Fibroblast of pulmonary artery (primary cell): ENCODE data around the gene PDXDC1.
A peak's percentile ranks its signal among the peaks of the same experiment; 100 is the strongest.
"Not testable (repeated sequence)": the region's sequence is repeated elsewhere in the genome, so short reads cannot be mapped to it uniquely, and the experiment has no call there.

Experiments
- DNase-seq: peaks from one replicate; pipeline ENCODE4 v3.0.0-alpha.2; 2010; ENCODE audit warnings: low read depth
- H3K4me3 ChIP-seq: replicated peaks from 2 replicates; pipeline ENCODE4 v1.5.1; 2011; ENCODE audit warnings: low read depth, mild to moderate bottlenecking, control low read depth, low read length, moderate library complexity
- CTCF ChIP-seq: IDR thresholded peaks from 2 replicates; pipeline ENCODE4 v1.5.1; 2011; ENCODE audit warnings: mild to moderate bottlenecking, control low read depth, low read length, inconsistent platforms; ENCODE audit errors: missing control alignments

PDXDC1 gene

DNA sequence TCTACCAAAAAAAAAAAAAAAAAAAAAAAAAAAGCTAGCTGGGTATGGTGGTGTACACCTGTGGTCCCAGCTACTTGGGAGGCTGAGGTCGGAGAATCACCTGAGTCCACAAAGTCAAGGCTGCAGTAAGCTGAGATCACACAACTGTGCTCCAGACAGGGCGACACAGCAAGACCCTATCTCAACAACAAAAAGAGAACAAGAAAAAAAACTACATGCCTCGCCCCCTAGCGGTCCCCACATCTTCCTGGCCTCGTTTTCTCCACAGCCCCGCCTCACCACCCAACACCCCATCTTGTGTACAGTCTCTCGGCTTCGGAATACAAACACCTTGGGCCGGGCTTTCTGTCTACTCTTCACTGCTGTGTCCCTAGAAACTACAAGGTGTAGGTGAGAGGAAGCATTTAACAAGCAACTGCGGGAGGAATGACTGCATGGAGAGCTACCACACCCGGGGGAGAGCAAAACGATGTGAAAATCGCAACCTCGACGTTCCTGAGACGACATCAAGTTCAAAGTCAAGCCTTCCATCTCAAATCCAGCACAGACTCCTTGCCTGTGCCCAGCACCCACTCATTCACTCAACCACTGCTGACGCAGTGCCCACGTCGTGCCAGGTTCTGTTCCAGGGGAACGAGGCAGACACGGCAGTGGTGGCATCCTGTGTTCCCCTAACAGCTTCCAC is 72.0 kb downstream of the PDXDC1 start:
- no peak for TF ChIP-seq CTCF
- DNase-seq, result no peak
- no peak overlapping the region for H3K4me3 ChIP-seq

DNA sequence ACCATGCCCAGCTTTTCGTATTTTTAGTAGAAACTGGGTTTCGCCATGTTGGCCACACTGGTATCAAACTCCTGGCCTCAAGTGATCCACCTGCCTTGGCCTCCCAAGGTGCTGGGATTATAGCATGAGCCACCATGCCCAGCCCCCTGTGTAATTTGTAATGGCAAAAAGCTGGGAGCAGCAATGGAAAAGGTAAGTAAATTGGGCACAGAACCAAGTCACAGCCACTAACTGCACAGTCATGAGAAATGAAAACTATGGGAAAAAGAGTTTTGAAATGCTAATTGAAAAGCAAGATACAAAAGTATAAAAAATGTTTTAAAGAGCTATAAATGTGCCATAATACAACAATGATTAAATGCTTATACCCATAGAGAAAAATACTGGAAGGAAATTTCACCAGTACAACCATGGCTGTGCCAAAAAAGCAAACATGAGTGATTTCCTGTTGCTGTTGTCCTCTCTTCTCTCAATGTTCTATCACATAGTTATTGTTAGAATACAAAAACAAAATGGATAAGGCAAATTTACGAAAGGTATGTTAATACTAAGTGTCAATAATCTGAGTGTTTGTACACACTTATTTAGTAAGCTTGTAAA is 74.9 kb downstream of the PDXDC1 start:
- no peak overlapping the region for H3K4me3 ChIP-seq
- TF ChIP-seq CTCF, result no peak
- DNase-seq, result peak; percentile 24

DNA sequence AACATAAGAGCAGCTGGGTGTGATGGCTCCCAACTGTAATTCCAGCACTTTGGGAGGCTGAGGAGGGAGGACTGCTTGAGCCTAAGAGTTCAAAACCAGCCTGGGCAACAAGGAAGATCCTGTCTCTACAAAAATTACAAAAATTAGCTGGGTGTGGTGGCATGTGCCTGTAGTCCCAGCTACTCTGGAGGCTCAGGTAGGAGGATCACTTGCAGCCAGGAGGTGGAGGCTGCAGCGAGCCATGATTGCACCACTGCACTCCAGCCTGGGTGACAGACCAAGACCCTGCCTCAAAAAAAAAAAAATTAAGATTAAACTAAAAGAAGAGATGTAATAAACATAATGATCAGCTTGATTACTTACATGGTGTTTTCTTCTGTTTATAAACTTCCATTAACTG is 75.6 kb downstream of the PDXDC1 start:
- H3K4me3 ChIP-seq, DNase-seq: not testable (repeated sequence)

DNA sequence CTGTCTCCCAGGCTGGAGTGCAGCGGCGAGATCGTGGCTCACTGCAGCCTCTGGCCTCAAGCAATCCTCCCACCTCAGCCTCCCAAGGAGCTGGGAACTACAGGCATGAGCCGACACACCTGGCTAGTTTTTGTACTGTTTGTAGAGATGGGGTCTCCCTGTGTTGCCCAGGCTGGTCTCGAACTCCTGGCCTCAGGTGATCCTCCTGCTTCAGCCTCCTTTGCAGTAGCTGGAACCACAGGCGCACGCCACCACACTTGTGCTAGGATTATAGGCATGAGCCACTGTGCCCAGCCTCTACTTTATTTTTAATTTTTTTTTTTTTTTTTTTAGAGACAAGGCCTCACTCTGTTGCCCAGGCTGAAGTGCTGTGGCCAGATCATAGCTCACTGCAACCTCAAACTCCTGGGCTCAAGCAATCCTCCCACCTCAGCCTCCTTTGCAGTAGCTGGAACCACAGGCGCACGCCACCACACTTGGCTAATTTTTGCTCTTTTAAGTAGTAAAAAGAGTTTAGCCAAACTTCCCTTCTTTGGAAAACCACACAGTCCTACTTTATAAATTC is 76.6 kb downstream of the PDXDC1 start:
- TF ChIP-seq CTCF, result no peak
- H3K4me3 ChIP-seq, result no peak overlapping the region
- no peak for DNase-seq

- H3K4me3 ChIP-seq, result no peak overlapping the region
- no peak for DNase-seq
- TF ChIP-seq CTCF, result no peak
These were observed 78.1 kb downstream of the PDXDC1 start for GRCh38 chr16:15052747-15053476.

GRCh38 chr16:15053904-15054303 is 79.1 kb downstream of the PDXDC1 start:
- TF ChIP-seq CTCF, result no peak
- no peak overlapping the region for H3K4me3 ChIP-seq
- no peak for DNase-seq

DNA sequence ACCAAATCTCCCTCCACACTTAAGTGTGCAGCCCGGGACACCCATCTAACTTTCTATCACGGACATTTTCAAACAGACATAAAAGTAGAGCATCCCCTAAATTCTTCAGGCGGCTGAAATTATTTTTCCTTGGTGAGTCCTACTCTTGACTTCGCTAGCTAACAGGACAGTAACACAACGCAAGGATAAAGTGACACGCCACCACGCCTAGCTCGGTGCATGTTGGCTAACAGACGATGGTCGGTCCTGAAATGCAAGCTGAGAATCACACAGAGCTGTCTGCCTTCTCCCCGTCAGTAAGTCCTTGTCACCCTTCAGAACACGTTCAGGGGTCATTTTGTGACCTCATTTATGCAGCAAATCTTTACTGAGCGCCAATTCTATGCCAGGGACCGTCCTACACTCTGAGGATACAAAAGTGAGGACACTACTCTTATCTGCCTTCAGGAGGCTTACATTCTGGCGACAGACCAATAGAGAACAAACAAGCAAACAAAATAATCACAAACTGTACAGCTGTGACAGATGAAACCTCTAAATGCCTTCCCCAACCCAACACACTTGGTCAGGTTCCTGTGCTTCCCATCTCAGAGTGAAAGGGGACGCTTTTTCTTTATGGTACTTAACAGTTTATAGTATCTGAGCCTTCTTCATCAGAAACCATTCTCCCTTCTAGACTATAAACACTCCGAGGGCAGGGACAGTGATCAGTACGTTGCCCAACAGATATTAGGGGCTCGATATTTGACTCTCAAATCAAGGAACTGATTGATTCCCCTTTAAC is 79.7 kb downstream of the PDXDC1 start:
- DNase-seq, result no peak
- peak overlapping the region; percentile 96 for H3K4me3 ChIP-seq
- no peak for TF ChIP-seq CTCF
